Measurements from ENCODE around the gene FIGN. TPM values are rescaled to one million over a fixed set of nuclear protein-coding genes. Genes with fewer than 3 reads are reported as not detected.
A peak's percentile ranks its signal among the peaks of the same experiment; 100 is the strongest.

FIGN gene
- total and polyA plus RNA-seq, 2 of the 4 experiments (the other 2 are of a cell fraction): 0.77 to 0.90 TPM

DNA sequence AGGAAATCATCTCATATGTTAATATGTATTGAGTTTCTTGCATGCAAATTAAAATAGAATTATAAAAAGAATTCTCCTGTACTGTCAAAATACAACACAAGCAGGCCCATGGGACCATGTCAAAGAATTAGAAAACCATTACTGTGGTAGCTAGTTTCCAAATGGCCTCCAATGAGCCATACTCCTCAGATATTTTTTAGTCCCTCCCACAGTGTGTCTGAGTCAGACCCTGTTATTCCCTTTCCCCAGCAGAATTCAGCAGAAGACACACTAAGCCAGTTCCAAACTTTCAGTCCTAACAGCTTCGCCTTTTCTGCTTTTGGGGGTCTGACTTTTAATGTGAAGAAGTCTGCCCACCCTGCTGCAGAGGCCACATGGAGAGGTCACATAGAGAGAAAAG, 86.7 kb downstream of the FIGN start:
- Histone ChIP-seq H3K27ac (ENCODE audit: insufficient read depth, low read length) (no peak overlapping the region), H2BK5ac (ENCODE audit: low read depth, low read length, poor library complexity, severe bottlenecking) (no peak overlapping the region), H3K79me1 (ENCODE audit: low read depth in 1 of 2, low read length in 2 of 2) (no peaks in the 10 kb centered on the region; a peak in 1 of 4 replicates), H2AK9ac (replicated peaks; ENCODE audit: low read depth, low read length, poor library complexity) (no peak overlapping the region), H3K36me3 (ENCODE audit: control insufficient read depth, insufficient read depth, low read length) (no peaks in the 10 kb centered on the region), H3K18ac (ENCODE audit: low read depth, low read length) (no peak overlapping the region), H2BK20ac (ENCODE audit: low read depth, low read length) (no peak overlapping the region), H3K27me3 (ENCODE audit: control insufficient read depth, insufficient read depth, low read length) (no peaks in the 10 kb centered on the region), H4K8ac (ENCODE audit: low read depth in 2 of 2, low read length in 2 of 2) (no peak overlapping the region), H3K9me3 (ENCODE audit: control insufficient read depth, insufficient read depth, low read length) (no peaks in the 10 kb centered on the region), H3K23ac (ENCODE audit: low read depth, low read length) (no peak overlapping the region), H3K4ac (ENCODE audit: low read depth, low read length) (no peak overlapping the region), H2AFZ (replicated peaks; ENCODE audit: low read length, poor library complexity) (peak overlapping the region; percentile 52), H3K4me2 (ENCODE audit: low read depth, low read length) (no peak overlapping the region), H3K56ac (ENCODE audit: extremely low read depth, insufficient read depth, low read length) (no peak overlapping the region), H4K91ac (ENCODE audit: insufficient read depth, low read depth, low read length) (no peak overlapping the region), H2BK15ac (ENCODE audit: low read depth, low read length) (no peak overlapping the region), H3K4me1 (ENCODE audit: control insufficient read depth, insufficient read depth, low read length) (no peaks in the 10 kb centered on the region), H2AK5ac (ENCODE audit: low read depth, low read length) (no peak overlapping the region), H4K5ac (ENCODE audit: low read depth, low read length) (no peak overlapping the region), H3K4me3 (ENCODE audit: insufficient read depth, low read depth, low read length) (no peak overlapping the region), H3K14ac (replicated peaks; ENCODE audit: low read depth, low read length) (no peak overlapping the region), H4K20me1 (ENCODE audit: insufficient read depth, low read length) (no peaks in the 10 kb centered on the region), H3K9me1 (ENCODE audit: insufficient read depth, low read length) (peaks cover 3% of the 10 kb centered on the region; the same call in 1 of the 2 replicates), H2BK120ac (ENCODE audit: low read depth, low read length) (no peak overlapping the region), H3K9ac (ENCODE audit: low read depth, low read length) (no peak overlapping the region)
- WGBS, 2 experiments (ENCODE audit: extremely low coverage in 2 of 2, insufficient read length in 1 of 2): no CpG with 5 or more reads among the region's 1 CpG
- intact Hi-C loops (cut with micrococcal nuclease) (no loop called here), in situ Hi-C loops (cut with MboI; ENCODE audit: low sequenced_read_pairs) (no loop called here), dilution Hi-C loops (cut with HindIII; ENCODE audit: low sequenced_read_pairs, unreplicated experiment) (no loop called here)
- ChIA-PET POLR2A (ENCODE audit: unreplicated experiment) (no interaction called here), CTCF (interaction anchor here (0.6 kb wide), 1 partner anchor 30 kb away, joined by 3 read pairs; no protein-coding TSS in a partner anchor)
- TF ChIP-seq RCOR1 (IDR thresholded peaks at IDR 0.05; ENCODE audit: insufficient replicate concordance, low read length) (no peak), SMC3 (IDR thresholded peaks at IDR 0.05; ENCODE audit: low read depth, low read length) (no peak)
- DNase-seq (peak; percentile 27), ATAC-seq (ENCODE audit: low read depth) (peak; percentile 54; the same call in 1 of the 2 replicates)
- BruUV-seq (replicated peaks): no TSS peak

Data from IMR-90 (cell line).